GM19239 (cell line): ENCODE measurements around the gene PARL.
"Not testable (repeated sequence)": the region's sequence is repeated elsewhere in the genome, so short reads cannot be mapped to it uniquely, and the experiment has no call there.

ENCODE experiments used
- DNase-seq: peaks from one replicate; pipeline ENCODE4 v3.0.0; 2011; ENCODE audit warnings: low spot score; ENCODE audit not compliant: insufficient read length
- FAIRE-seq: peaks from 2 replicates; lab custom pipeline; 2011; peaks lifted over from hg19 to GRCh38; lab: Jason Lieb, UNC

The PARL gene

GRCh38 chr3:183800243-183800863 lies 84.3 kb downstream of the PARL start:
- no peak for DNase-seq
- no peak for FAIRE-seq

DNA sequence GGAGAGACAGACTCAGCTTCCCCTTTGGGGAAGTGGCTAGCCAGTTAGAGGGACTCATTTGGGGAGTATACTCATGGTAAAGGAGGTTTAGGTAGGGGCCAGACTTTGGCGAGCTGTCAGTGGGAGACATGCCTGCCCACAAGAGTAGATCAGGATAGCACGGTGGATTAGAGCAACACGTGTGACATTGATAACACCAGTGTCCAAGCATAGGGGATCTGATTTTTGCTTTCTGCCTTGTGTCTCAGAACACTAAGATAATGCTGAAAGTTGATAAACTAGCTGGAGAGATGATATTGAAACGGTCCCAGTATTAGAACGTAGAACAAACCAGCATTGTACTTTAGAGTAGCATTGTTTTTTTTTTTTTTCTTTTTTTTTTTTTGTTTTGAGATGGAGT lies 85.2 kb downstream of the PARL start:
- DNase-seq (no peak), FAIRE-seq (no peak)

DNA sequence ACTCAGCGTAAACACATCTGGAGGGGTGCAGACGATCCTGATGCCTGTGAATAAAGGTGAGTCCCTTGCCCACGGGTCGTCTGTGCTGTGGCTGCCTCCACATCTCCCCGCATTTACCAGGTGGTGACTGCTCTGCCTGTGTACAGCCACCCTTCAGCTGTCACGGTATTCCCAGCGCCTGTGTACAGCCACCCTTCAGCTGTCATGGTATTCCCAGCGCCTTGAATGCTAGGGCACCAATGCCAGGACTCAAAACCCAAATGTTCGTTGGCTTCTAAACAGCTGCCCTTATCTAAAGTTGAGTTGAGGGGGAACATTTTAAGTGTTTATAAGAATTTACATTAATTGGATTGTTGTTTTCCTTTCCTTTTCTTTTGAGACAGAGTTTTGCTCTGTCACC lies 86.7 kb downstream of the PARL start:
- DNase-seq (no peak), FAIRE-seq (no peak)

DNA sequence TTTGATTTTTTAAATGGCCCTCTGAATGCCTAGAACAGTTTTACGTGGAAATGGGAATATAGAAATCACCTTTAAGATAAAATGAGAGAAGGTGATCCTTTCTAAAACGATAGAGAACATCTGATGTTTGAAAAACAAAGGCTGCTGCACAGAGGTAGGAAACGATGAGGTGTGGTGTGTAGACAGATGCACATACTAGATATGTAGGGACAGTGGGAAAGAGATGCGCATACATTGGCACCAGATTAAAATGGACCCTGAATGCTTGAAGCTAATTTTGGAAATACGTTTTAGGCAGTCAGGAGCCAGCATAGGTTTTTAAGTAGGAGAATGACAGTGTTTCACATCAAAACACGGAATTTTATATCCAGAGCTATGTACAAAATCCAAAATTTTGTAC lies 88.3 kb downstream of the PARL start:
- FAIRE-seq (no peak), DNase-seq (no peak)

- FAIRE-seq (no peak), DNase-seq (no peak)
These were observed 90.2 kb downstream of the PARL start for GRCh38 chr3:183794452-183794851.

DNA sequence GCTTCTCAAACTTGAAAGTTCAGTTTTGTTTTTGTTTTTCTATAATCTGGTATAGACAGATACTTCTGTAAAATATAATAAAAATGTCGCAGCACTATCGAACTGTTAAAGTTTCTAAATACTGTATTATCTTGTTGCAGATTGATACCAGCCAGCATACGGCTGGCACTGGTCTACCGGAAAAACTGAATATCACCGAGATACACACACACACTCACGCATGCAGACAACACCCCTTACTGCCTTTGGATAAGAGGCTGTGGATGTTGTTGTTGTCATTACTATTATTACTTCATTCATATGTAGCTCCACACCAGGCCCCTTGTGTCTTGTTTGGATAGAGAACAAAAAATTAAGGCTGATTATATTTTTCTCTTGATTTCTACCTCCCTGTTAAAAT lies 91.7 kb downstream of the PARL start:
- FAIRE-seq, result no peak
- no peak for DNase-seq

- DNase-seq (no peak), FAIRE-seq (no peak)
These were observed 94.0 kb downstream of the PARL start for GRCh38 chr3:183790700-183791099.

GRCh38 chr3:183789826-183790225 lies 94.9 kb downstream of the PARL start:
- FAIRE-seq, result no peak
- DNase-seq, result no peak

DNA sequence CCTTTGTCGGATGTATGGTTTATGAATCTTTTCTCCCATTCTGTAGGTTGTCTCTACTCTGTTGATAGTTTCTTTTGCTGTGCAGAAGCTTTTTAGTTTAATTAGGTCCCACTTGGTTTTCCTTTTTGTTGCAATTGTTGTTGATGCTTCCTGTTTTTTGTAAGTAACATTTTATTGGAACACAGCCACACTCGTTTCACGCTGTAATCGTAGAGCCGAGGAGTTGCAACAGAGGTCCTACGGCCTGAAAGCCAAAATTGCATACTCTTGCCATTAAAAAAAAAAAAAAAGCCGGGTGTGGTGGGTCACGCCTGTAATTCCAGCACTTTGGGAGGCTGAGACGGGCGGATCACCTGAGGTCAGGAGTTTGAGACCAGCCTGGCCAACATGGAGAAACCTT lies 100.2 kb downstream of the PARL start:
- not testable (repeated sequence) for FAIRE-seq

GRCh38 chr3:183782576-183783276 lies 102.0 kb downstream of the PARL start:
- FAIRE-seq (peak; percentile 56), DNase-seq (no peak)

More for the DNA sequence above, 100.2 kb downstream of the PARL start:
- DNase-seq, result not testable (repeated sequence)

DNA sequence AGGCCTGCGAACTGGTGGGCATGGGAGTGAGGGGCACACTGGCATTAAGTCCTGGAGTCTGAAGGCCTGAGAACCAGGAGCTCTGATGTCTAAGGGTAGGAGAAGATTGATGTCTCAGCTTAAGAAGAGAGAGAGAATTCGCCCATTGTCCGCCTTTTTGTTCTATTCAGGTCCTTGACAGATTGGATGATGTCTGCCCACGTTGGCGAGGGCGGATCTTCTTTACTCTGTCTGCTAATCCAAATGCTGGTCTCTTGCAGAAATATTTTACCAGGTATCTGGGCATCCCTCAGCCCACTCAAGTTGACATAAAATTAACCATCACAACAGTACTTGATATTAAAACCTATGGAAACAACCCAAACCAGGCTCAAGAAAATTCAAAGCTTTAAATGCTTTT lies 103.4 kb downstream of the PARL start:
- FAIRE-seq (no peak), DNase-seq (no peak)

- DNase-seq (no peak), FAIRE-seq (no peak)
These were observed 104.7 kb downstream of the PARL start for GRCh38 chr3:183779896-183780465.
